ENCODE data around the gene RPS28.
"Not testable (repeated sequence)": the region's sequence is repeated elsewhere in the genome, so short reads cannot be mapped to it uniquely, and the experiment has no call there.

The RPS28 gene

GRCh38 chr19:8321986-8322637 lies 816 bp downstream of the RPS28 start:
- DNase-seq: no peak

- no peak for DNase-seq
These were observed 1.3 kb downstream of the RPS28 start for GRCh38 chr19:8322638-8322997.

GRCh38 chr19:8323781-8324185 lies 2.5 kb downstream of the RPS28 start:
- DNase-seq: no peak

GRCh38 chr19:8324186-8325050 lies 3.1 kb downstream of the RPS28 start:
- DNase-seq: no peak

GRCh38 chr19:8325454-8325853 lies 4.2 kb downstream of the RPS28 start:
- no peak for DNase-seq

- DNase-seq: no peak
These were observed 8.7 kb downstream of the RPS28 start for GRCh38 chr19:8329996-8330395.

- DNase-seq: no peak
These were observed 10.1 kb downstream of the RPS28 start for GRCh38 chr19:8331263-8331845.

GRCh38 chr19:8332976-8333766 lies 11.9 kb downstream of the RPS28 start:
- DNase-seq: no peak

GRCh38 chr19:8333767-8334457 lies 12.6 kb downstream of the RPS28 start:
- DNase-seq: no peak

GRCh38 chr19:8334458-8335342 lies 13.4 kb downstream of the RPS28 start:
- DNase-seq: no peak

- DNase-seq: peak; percentile 41
These were observed 14.2 kb downstream of the RPS28 start for GRCh38 chr19:8335343-8336071.

- DNase-seq: no peak
These were observed 14.8 kb downstream of the RPS28 start for GRCh38 chr19:8336072-8336569.

GRCh38 chr19:8336660-8337059 lies 15.4 kb downstream of the RPS28 start:
- no peak for DNase-seq

- no peak for DNase-seq
These were observed 16.4 kb downstream of the RPS28 start for GRCh38 chr19:8337728-8338127.

GRCh38 chr19:8338835-8339234 lies 17.5 kb downstream of the RPS28 start:
- DNase-seq: no peak

- no peak for DNase-seq
These were observed 19.2 kb downstream of the RPS28 start for GRCh38 chr19:8340341-8341096.

- DNase-seq: not testable (repeated sequence)
These were observed 20.2 kb downstream of the RPS28 start for GRCh38 chr19:8341504-8341903.

- DNase-seq: no peak
These were observed 21.0 kb downstream of the RPS28 start for GRCh38 chr19:8342316-8342683.

GRCh38 chr19:8342684-8343482 lies 21.6 kb downstream of the RPS28 start, which contains the start of gene KANK3:
TSS of gene KANK3 (minus strand) at chr19:8343262. CDS start at chr19:8337828, 5,434 bp downstream.
- DNase-seq: peak; percentile 82

Data from NCI-H1436 (cell line).